ENCODE results near the gene TMEM17.

The TMEM17 gene

DNA sequence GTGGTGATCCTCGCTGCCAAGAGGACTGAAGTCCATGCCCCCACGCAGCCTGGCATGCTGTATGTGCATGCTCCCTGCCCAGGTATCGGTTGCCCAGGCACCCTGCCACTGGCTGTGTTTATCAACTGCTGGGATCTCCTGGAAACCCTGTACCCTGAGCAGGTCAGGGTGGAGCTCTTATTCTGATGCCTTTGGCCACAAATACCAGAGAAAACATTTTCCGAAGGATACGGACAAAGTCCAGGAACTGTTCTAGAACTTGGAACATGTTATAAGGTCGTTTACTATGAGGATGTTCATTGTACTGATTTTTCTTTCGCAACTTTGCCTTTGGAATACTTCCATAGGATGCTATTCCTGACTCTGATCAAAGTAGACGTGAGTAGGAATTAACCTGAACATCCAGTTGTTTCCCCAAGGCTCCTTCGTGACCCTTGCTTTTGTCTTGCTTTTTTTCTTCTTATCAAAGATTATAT lies 55.2 kb downstream of the TMEM17 start:
- H3K4me1 ChIP-seq (ENCODE audit: control insufficient read depth in 1 of 2, insufficient read depth in 2 of 2, low read length in 2 of 2) = peaks cover 0 to 11% of the 10 kb centered on the region in 2 donors
- no peak overlapping the region for H3K27ac ChIP-seq (ENCODE audit: low read length)
- no peak overlapping the region for H3K4me3 ChIP-seq (ENCODE audit: low read depth in 1 of 2, low read length in 2 of 2)
- no peaks in the 10 kb centered on the region for H3K36me3 ChIP-seq (ENCODE audit: control insufficient read depth in 1 of 2, insufficient read depth in 2 of 2, low read length in 2 of 2)
- no peaks in the 10 kb centered on the region for H3K27me3 ChIP-seq (ENCODE audit: low read depth, low read length)
- H3K9me3 ChIP-seq (ENCODE audit: control insufficient read depth in 1 of 2, low read length in 2 of 2) = no peaks in the 10 kb centered on the region

All from muscle layer of duodenum (tissue), 2 donors.